T-cell (primary cell): ENCODE measurements around the gene HECA. TPM values are rescaled to one million over a fixed set of nuclear protein-coding genes. Genes with fewer than 3 reads are reported as not detected.
A peak's percentile ranks its signal among the peaks of the same experiment; 100 is the strongest.

Source experiments
- ATAC-seq, 4 experiments: fragments of 200-7000 bp in 3 of 4; fragments of 150-1000 bp in 1 of 4; cut with Tn5 transposase; replicated peaks in 1 of 4; 1 replicate in 3 of 4; 2 replicates in 1 of 4; pipeline ENCODE4 v1.10.0; 2021; ENCODE audit warnings: moderate library complexity in 3 of 4, mild to moderate bottlenecking in 2 of 4, moderate number of reproducible peaks in 1 of 4
- CTCF ChIA-PET, 2 donors: fragments of 300-600 bp; sonication (Branson Sonifier 250); formaldehyde crosslinking; loops; one replicate each; lab custom pipeline; 2022; ENCODE audit warnings: antibody characterized with exemption in 2 of 2; lab: Charles Lee
- POLR2A ChIA-PET, 2 donors: fragments of 300-600 bp; sonication (Branson Sonifier 250); formaldehyde crosslinking; loops; one replicate each; lab custom pipeline; 2022; ENCODE audit warnings: antibody characterized with exemption in 2 of 2; lab: Charles Lee
- DNase-seq, 35 experiments: peaks; one replicate each; pipeline versions ENCODE4 v3.0.0 to v3.0.0-alpha.2; 2013 to 2023
- H3K27ac ChIP-seq: one replicate; pipeline ENCODE4 v1.5.1; 2013; ENCODE audit warnings: low read length
- H3K27me3 ChIP-seq, 2 experiments: replicated peaks in 1 of 2; 1 replicate in 1 of 2; 2 replicates in 1 of 2; pipeline versions ENCODE4 v1.6.1 to v1.7.0; 2013; ENCODE audit warnings: low read length in 1 of 2, mixed read lengths in 1 of 2; ENCODE audit not compliant: control insufficient read depth in 2 of 2, insufficient read depth in 2 of 2; ENCODE audit errors: extremely low read depth in 1 of 2
- H3K36me3 ChIP-seq, 2 donors: 1 replicate in 1 of 2; 2 replicates in 1 of 2; pipeline versions ENCODE4 v1.6.1 to v1.7.0; 2013; ENCODE audit warnings: low read length in 1 of 2; ENCODE audit not compliant: control insufficient read depth in 2 of 2, insufficient read depth in 1 of 2; ENCODE audit errors: extremely low read depth in 1 of 2
- H3K4me1 ChIP-seq, 2 experiments: 1 replicate in 1 of 2; 2 replicates in 1 of 2; pipeline versions ENCODE4 v1.6.1 to v1.7.0; 2013; ENCODE audit warnings: low read length in 2 of 2, mixed read lengths in 1 of 2; ENCODE audit not compliant: insufficient read depth in 2 of 2, control insufficient read depth in 1 of 2; ENCODE audit errors: extremely low read depth in 1 of 2
- H3K4me3 ChIP-seq, 2 donors: 1 replicate in 1 of 2; 2 replicates in 1 of 2; pipeline versions ENCODE4 v1.5.1 to v1.7.0; 2013; ENCODE audit warnings: mild to moderate bottlenecking in 2 of 2, low read length in 1 of 2, moderate library complexity in 1 of 2; ENCODE audit not compliant: control insufficient read depth in 1 of 2; ENCODE audit errors: extremely low read depth in 1 of 2
- H3K9me3 ChIP-seq: 2 replicates; pipeline ENCODE4 v1.7.0; 2013
- H3K27ac Mint-ChIP-seq, 2 donors: one replicate each; pipeline ENCODE4 v1.8.0; 2020 to 2021; ENCODE audit warnings: mild to moderate bottlenecking in 2 of 2, mixed read lengths in 2 of 2
- H3K27me3 Mint-ChIP-seq, 2 donors: one replicate each; pipeline ENCODE4 v1.8.0; 2021 to 2022; ENCODE audit warnings: mixed read lengths in 2 of 2
- H3K36me3 Mint-ChIP-seq: one replicate; pipeline ENCODE4 v1.8.0; 2021; ENCODE audit warnings: mixed read lengths
- H3K4me1 Mint-ChIP-seq, 3 donors: one replicate each; pipeline ENCODE4 v1.8.0; 2020 to 2022; ENCODE audit warnings: mixed read lengths in 3 of 3, mild to moderate bottlenecking in 1 of 3
- H3K4me3 Mint-ChIP-seq, 3 donors: one replicate each; pipeline ENCODE4 v1.8.0; 2020 to 2022; ENCODE audit warnings: mild to moderate bottlenecking in 3 of 3, mixed read lengths in 3 of 3, moderate library complexity in 3 of 3
- H3K9me3 Mint-ChIP-seq, 3 donors: one replicate each; pipeline ENCODE4 v1.8.0; 2020 to 2022; ENCODE audit warnings: mixed read lengths in 3 of 3
- WGBS: methylation state at CpG from one replicate; pipeline ENCODE4 v1.1.5; 2013; ENCODE audit warnings: missing lambda C conversion rate; ENCODE audit not compliant: insufficient coverage; 5-methylcytosine and 5-hydroxymethylcytosine counted together
- total RNA-seq, 35 experiments: library from RNA in 6 of 35; stranded (reverse) in 6 of 35; fragments of 120-200 nt in 1 of 35; gene quantifications; one replicate each; pipeline versions ENCODE4 v1.2.1 to v1.2.4 and lab custom pipeline; 2013 to 2026

Gene HECA
- total RNA-seq, 5 donors from 2014 or later (not counting 1 experiment from before 2014, with no cell fraction given) = 125 to 137 (median 131) TPM

DNA sequence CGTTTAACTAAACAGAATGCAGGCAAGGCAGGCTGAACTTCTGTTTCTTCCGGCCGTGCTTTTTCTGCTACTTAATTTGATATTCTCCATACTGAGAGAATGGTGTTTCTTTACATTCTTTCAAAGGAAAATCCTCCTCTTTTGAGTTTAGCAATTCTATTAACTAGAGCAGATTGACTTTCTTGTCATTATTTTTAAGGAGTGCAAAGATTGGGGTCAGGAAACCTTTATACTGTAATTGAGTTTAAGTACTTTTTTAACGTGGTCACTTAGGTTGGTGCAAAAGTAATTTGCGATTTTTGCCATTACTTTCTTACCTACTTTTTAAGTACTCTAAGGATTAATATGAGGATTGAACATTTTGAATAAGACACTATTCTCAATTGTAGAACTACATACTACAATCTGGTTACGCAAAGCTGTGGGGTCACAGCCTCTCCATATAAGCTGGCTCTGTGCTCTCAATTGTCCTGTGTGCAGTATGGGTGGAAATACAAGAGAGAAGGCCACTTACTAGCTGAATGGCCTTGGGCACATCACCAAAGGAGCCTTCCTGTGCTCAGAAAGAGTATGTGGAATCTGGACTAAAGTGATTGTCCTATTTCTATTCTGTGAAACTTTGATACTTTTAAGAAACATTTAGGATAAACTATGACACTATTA is 16.7 kb downstream of the HECA start:
- Histone ChIP-seq H3K27ac (peak overlapping the region; percentile 25), H3K9me3 (no peaks in the 10 kb centered on the region), H3K27me3 (no peaks in the 10 kb centered on the region), H3K36me3 (no peaks in the 10 kb centered on the region), H3K4me3 (peak overlapping the region in 1 of 2 donors; percentile 6), H3K4me1 (peaks cover 59 to 75% of the 10 kb centered on the region in 2 experiments)
- Mint-ChIP-seq H3K36me3 (peaks cover 12% of the 10 kb centered on the region), H3K9me3 (no peaks in the 10 kb centered on the region), H3K4me3 (peak overlapping the region; percentile 67 to 83 (median 75)), H3K27me3 (no peaks in the 10 kb centered on the region), H3K4me1 (peaks cover 90 to 94% (median 90%) of the 10 kb centered on the region in 3 donors), H3K27ac (peak overlapping the region; percentile 81 to 87)
- ChIA-PET POLR2A (interaction anchor here (0.6 to 3.1 kb wide), 8 partner anchors 8 to 736 kb away, joined by 3 to 40 read pairs (median 8); partner anchors contain the start of genes CITED2 (in 1 of the 2) and TXLNB (in 1 of the 2)), CTCF (interaction anchor here (0.6 to 1.9 kb wide), 7 partner anchors 11 to 220 kb away, joined by 3 to 11 read pairs (median 3); no protein-coding TSS in a partner anchor)
- WGBS = no CpG with 5 or more reads among the region's 6 CpGs
- ATAC-seq (peak in 1 of 4 experiments; percentile 19), DNase-seq (no peak)

DNA sequence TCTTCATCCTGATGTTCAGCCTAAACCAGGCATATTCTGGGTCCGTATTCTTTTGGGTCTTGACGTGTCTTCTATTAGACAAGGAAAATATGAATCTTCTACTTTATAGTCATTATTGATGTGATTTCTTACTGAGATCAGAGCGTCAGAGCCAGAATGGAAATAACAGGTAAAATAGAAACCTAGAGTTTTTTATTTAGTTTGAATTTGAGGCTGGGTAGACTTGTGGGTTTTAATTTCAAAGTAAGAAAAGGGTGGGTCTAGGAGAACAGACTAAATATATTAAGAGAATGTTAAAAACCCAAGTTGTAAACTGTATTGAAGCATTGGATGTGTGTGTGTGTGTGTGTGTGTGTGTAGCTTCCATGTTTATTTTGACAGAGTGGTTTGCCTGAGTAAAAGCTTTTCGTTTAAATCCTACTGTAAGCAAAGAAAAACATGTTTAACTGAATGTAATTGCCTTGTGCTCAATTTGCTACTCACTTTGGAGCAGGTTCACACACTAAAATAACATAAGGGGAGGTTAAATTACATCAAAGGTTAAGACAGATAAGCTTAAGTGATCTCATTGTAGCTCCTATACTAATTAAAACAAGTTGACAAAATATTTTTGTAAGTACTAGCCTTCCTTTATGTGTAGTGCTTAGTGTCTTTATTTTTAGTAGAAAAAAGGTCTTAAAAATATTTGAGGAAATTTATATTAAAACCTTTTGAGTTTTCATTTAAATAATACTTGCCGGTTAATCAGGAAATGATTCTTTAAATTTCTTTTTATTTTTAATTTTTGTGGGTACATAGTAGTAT is 17.4 kb downstream of the HECA start:
- ChIA-PET CTCF (interaction anchor here (0.7 to 1.3 kb wide), 5 partner anchors 9 to 1305 kb away, joined by 3 to 10 read pairs (median 3); no protein-coding TSS in a partner anchor), POLR2A (interaction anchor here (0.6 to 1.6 kb wide), 10 partner anchors 9 to 413 kb away, joined by 3 to 18 read pairs (median 6); partner anchors contain the start of genes CITED2 (in 1 of the 2) and TXLNB (in 1 of the 2))
- Histone ChIP-seq H3K4me3 (no peak overlapping the region), H3K9me3 (no peaks in the 10 kb centered on the region), H3K27ac (peak overlapping the region; percentile 25), H3K4me1 (peaks cover 57 to 75% of the 10 kb centered on the region in 2 experiments), H3K36me3 (peaks cover 0 to under 1% of the 10 kb centered on the region in 2 donors), H3K27me3 (no peaks in the 10 kb centered on the region)
- H3K4me3 Mint-ChIP-seq = peak overlapping the region; percentile 67 to 83 (median 75)
- WGBS = no CpG with 5 or more reads among the region's 5 CpGs
- H3K36me3 Mint-ChIP-seq = peaks cover 17% of the 10 kb centered on the region
- H3K27me3 Mint-ChIP-seq = no peaks in the 10 kb centered on the region
- peaks cover 90 to 94% (median 90%) of the 10 kb centered on the region in 3 donors for H3K4me1 Mint-ChIP-seq
- no peaks in the 10 kb centered on the region for H3K9me3 Mint-ChIP-seq
- ATAC-seq (peak in 3 of 4 experiments; percentile 11 to 37 (median 21)), DNase-seq (no peak)
- H3K27ac Mint-ChIP-seq = peak overlapping the region; percentile 81 to 87

DNA sequence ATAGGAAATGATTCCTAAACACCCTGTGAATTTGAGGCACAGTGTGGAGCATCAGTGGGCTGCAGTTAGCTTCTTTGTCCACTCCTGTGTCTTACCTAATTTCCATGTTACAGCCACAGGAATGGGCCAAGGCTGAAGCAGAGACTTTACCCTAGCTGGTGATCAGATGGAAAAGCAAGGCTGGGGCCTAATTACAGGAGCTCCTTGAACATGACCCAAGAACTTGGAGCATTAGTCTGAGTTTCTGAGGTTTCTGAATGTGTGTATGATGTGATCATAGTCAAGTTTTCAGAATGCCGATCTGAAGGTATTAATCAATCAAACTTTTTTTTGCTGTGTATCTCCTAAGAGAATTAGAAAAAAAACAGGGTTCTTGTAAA is 18.0 kb downstream of the HECA start:
- no peak for DNase-seq
- WGBS = 20% methylated on average over 1 of the region's 1 CpG
- H3K9me3 Mint-ChIP-seq = no peaks in the 10 kb centered on the region
- ATAC-seq = no peak
- peaks cover 0 to 2% of the 10 kb centered on the region in 2 donors for H3K36me3 ChIP-seq
- H3K9me3 ChIP-seq = no peaks in the 10 kb centered on the region
- H3K4me1 Mint-ChIP-seq = peaks cover 90 to 94% (median 90%) of the 10 kb centered on the region in 3 donors
- H3K4me1 ChIP-seq = peaks cover 58 to 73% of the 10 kb centered on the region in 2 experiments
- peak overlapping the region; percentile 25 for H3K27ac ChIP-seq
- H3K27ac Mint-ChIP-seq = peak overlapping the region; percentile 69 to 81
- H3K27me3 Mint-ChIP-seq = no peaks in the 10 kb centered on the region
- peak overlapping the region in 2 of 3 donors; percentile 75 to 83 for H3K4me3 Mint-ChIP-seq
- H3K27me3 ChIP-seq = no peaks in the 10 kb centered on the region
- POLR2A ChIA-PET = interaction anchor here (0.5 to 1.6 kb wide), 9 partner anchors 12 to 412 kb away, joined by 3 to 18 read pairs (median 4); partner anchors contain the start of genes CITED2 (in 1 of the 2) and TXLNB (in 1 of the 2)
- CTCF ChIA-PET = interaction anchor here (0.7 to 1.3 kb wide), 4 partner anchors 10 to 1305 kb away, joined by 3 to 10 read pairs (median 6); no protein-coding TSS in a partner anchor
- no peak overlapping the region for H3K4me3 ChIP-seq
- H3K36me3 Mint-ChIP-seq = peaks cover 22% of the 10 kb centered on the region

DNA sequence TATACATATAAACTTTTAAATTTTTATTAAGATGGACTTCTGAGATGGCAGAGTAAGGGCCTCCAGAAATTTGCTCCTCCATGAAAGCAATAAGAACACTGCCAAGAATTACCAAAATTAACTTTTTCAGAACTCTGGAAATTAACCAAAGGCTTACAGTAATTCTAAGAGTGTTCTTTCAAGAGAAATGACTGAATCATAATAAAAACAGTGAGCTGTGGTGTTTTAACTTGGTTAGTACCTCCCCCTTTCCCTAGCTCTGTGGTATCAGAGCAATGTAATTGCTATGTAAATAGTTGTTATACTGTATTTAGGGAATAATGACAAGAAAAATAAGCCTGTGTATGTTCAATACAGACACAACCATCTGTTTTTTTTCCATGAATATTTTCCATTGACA is 19.0 kb downstream of the HECA start:
- Histone ChIP-seq H3K4me1 (peaks cover 60 to 67% of the 10 kb centered on the region in 2 experiments), H3K9me3 (no peaks in the 10 kb centered on the region), H3K36me3 (peaks cover 0 to 2% of the 10 kb centered on the region in 2 donors), H3K27ac (no peak overlapping the region), H3K4me3 (no peak overlapping the region), H3K27me3 (no peaks in the 10 kb centered on the region)
- H3K27me3 Mint-ChIP-seq = no peaks in the 10 kb centered on the region
- peak overlapping the region in 1 of 3 donors; percentile 16 for H3K4me3 Mint-ChIP-seq
- H3K9me3 Mint-ChIP-seq = no peaks in the 10 kb centered on the region
- H3K27ac Mint-ChIP-seq = peak overlapping the region; percentile 62 to 73
- peaks cover 86 to 91% (median 88%) of the 10 kb centered on the region in 3 donors for H3K4me1 Mint-ChIP-seq
- CTCF ChIA-PET = interaction anchor here in 1 of 2 donors (0.9 to 1.6 kb wide), 4 partner anchors 9 to 15 kb away, joined by 3 to 6 read pairs (median 4); no protein-coding TSS in a partner anchor
- ATAC-seq (peak in 1 of 4 experiments; percentile 38), DNase-seq (no peak)
- POLR2A ChIA-PET = interaction anchor here (0.7 to 2.6 kb wide), 3 partner anchors 14 to 21 kb away, joined by 4 to 17 read pairs (median 4); no protein-coding TSS in a partner anchor
- H3K36me3 Mint-ChIP-seq = peaks cover 20% of the 10 kb centered on the region

DNA sequence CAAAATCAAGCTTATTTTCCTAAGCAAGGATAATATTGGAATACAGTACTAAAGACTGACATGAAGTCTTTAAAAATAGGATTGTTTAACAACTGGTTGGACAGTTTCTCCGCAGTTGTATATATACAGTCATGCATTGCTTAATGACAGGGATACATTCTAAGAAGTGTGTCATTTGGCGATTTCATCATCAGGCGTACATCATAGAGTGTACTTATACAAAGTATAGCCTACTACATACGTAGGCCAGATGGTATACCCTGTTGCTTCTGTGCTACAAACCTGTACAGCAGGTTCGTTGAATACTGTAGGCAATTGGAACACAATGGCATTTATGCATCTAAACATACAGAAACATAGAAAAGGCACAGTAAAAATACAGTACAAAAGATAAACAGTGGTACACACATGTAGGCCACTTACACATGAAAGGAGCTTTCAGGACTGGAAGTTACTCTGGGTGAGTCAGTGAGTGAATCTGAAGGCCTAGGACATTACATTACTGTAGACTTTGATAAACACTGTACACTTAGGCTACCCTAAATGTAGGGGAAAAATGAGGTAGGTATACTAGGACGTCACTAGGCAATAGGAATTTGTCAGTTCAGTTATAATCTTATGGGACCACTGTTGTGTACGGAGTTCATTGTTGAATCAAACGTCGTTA is 20.1 kb downstream of the HECA start:
- Mint-ChIP-seq H3K9me3 (no peaks in the 10 kb centered on the region), H3K27ac (peak overlapping the region; percentile 62 to 73), H3K36me3 (peaks cover 20% of the 10 kb centered on the region), H3K4me1 (peaks cover 85 to 91% (median 88%) of the 10 kb centered on the region in 3 donors), H3K4me3 (peak overlapping the region in 2 of 3 donors; percentile 16 to 22), H3K27me3 (no peaks in the 10 kb centered on the region)
- peaks cover 61 to 62% of the 10 kb centered on the region in 2 experiments for H3K4me1 ChIP-seq
- peak in 1 of 4 experiments; percentile 38 for ATAC-seq
- H3K36me3 ChIP-seq = peaks cover 0 to 2% of the 10 kb centered on the region in 2 donors
- CTCF ChIA-PET = interaction anchor here (0.8 to 1.6 kb wide), 6 partner anchors 10 to 29 kb away, joined by 3 to 6 read pairs (median 3); no protein-coding TSS in a partner anchor
- POLR2A ChIA-PET = interaction anchor here (0.6 to 2.6 kb wide), 5 partner anchors 10 to 103 kb away, joined by 3 to 17 read pairs (median 3); no protein-coding TSS in a partner anchor
- no peak overlapping the region for H3K4me3 ChIP-seq
- no peak for DNase-seq
- H3K27ac ChIP-seq = no peak overlapping the region
- 79% methylated on average over 3 of the region's 9 CpGs for WGBS
- no peaks in the 10 kb centered on the region for H3K9me3 ChIP-seq
- H3K27me3 ChIP-seq = no peaks in the 10 kb centered on the region
